Activated CD8-positive, alpha-beta T cell treated with anti-CD3 and anti-CD28 coated beads, Interleukin-2, amount 10 ng/mL, durations not matched to agents 7 days and 5 days (primary cell): Measurements from ENCODE around the gene FGF18. TPM values are rescaled to one million over a fixed set of nuclear protein-coding genes. Genes with fewer than 3 reads are reported as not detected.

Experiments used
- ATAC-seq: fragments of 150-1000 bp; cut with Tn5 transposase; one replicate; pipeline ENCODE4 v1.10.0; 2021; ENCODE audit warnings: moderate library complexity
- CTCF ChIA-PET: fragments of 350-600 bp; sonication (Branson Sonifier 250); formaldehyde crosslinking; loops from one replicate; lab custom pipeline; 2021; ENCODE audit warnings: antibody characterized with exemption; lab: Charles Lee
- POLR2A ChIA-PET: fragments of 350-600 bp; sonication (Branson Sonifier 250); formaldehyde crosslinking; loops from one replicate; lab custom pipeline; 2021; ENCODE audit warnings: antibody characterized with exemption; lab: Charles Lee
- DNase-seq: peaks from one replicate; pipeline ENCODE4 v3.0.0-alpha.2; 2020
- H3K27ac Mint-ChIP-seq: one replicate; pipeline ENCODE4 v1.8.0; 2021; ENCODE audit warnings: mild to moderate bottlenecking, mixed read lengths
- H3K27me3 Mint-ChIP-seq: one replicate; pipeline ENCODE4 v1.8.0; 2021; ENCODE audit warnings: low read depth, mixed read lengths
- H3K36me3 Mint-ChIP-seq: one replicate; pipeline ENCODE4 v1.8.0; 2021; ENCODE audit warnings: low read depth, mixed read lengths
- H3K4me1 Mint-ChIP-seq: one replicate; pipeline ENCODE4 v1.8.0; 2021; ENCODE audit warnings: low read depth, mixed read lengths
- H3K4me3 Mint-ChIP-seq: one replicate; pipeline ENCODE4 v1.8.0; 2021; ENCODE audit warnings: mild to moderate bottlenecking, mixed read lengths
- H3K9me3 Mint-ChIP-seq: one replicate; pipeline ENCODE4 v1.8.0; 2022; ENCODE audit warnings: mixed read lengths; ENCODE audit not compliant: insufficient read depth
- total RNA-seq, 2 experiments: library from RNA; stranded (reverse); gene quantifications; one replicate each; pipeline ENCODE4 v1.2.3, GENCODE V29; 2021

Gene FGF18
- total RNA-seq, 2 experiments from 2014 or later = not detected

GRCh38 chr5:171433982-171434676 lies 14.7 kb downstream of the FGF18 start:
- DNase-seq (no peak), ATAC-seq (no peak)
- Mint-ChIP-seq H3K36me3 (no peaks in the 10 kb centered on the region), H3K9me3 (no peaks in the 10 kb centered on the region), H3K27me3 (no peaks in the 10 kb centered on the region), H3K4me3 (no peak overlapping the region), H3K27ac (no peak overlapping the region), H3K4me1 (peaks cover 9% of the 10 kb centered on the region)
- POLR2A ChIA-PET = no interaction called here
- CTCF ChIA-PET = no interaction called here

DNA sequence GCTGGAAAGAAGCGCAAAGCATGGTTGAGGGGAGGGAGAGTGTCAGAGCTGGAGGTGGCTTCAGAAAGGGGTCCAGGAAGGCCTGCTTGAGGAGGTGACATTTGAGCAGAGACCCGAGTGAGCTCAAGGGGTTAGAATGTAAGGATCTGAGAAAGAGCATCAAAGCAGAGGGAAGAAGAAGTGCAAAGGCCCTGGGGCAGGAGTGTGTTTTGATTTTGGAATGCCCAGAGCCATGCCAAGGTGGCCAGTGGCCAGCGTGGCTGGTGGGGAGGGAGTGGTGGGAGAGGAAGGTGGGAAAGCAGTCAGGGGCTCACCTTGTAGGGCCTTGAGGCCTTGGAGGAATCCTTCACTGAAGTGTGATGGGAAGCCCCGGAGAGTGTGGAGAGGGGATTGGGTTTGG lies 15.4 kb downstream of the FGF18 start:
- H3K9me3 Mint-ChIP-seq = no peaks in the 10 kb centered on the region
- CTCF ChIA-PET = no interaction called here

GRCh38 chr5:171435908-171436307 lies 16.5 kb downstream of the FGF18 start:
- ATAC-seq (no peak), DNase-seq (no peak)
- no peak overlapping the region for H3K27ac Mint-ChIP-seq
- peaks cover 9% of the 10 kb centered on the region for H3K4me1 Mint-ChIP-seq
- no peaks in the 10 kb centered on the region for H3K36me3 Mint-ChIP-seq
- no peaks in the 10 kb centered on the region for H3K9me3 Mint-ChIP-seq
- POLR2A ChIA-PET = no interaction called here
- CTCF ChIA-PET = no interaction called here
- no peak overlapping the region for H3K4me3 Mint-ChIP-seq
- no peaks in the 10 kb centered on the region for H3K27me3 Mint-ChIP-seq

More for the DNA sequence above, 15.4 kb downstream of the FGF18 start:
- Mint-ChIP-seq H3K36me3 (no peaks in the 10 kb centered on the region), H3K27ac (no peak overlapping the region), H3K27me3 (no peaks in the 10 kb centered on the region), H3K4me3 (no peak overlapping the region), H3K4me1 (peaks cover 9% of the 10 kb centered on the region)
- POLR2A ChIA-PET = no interaction called here
- DNase-seq (no peak), ATAC-seq (no peak)

DNA sequence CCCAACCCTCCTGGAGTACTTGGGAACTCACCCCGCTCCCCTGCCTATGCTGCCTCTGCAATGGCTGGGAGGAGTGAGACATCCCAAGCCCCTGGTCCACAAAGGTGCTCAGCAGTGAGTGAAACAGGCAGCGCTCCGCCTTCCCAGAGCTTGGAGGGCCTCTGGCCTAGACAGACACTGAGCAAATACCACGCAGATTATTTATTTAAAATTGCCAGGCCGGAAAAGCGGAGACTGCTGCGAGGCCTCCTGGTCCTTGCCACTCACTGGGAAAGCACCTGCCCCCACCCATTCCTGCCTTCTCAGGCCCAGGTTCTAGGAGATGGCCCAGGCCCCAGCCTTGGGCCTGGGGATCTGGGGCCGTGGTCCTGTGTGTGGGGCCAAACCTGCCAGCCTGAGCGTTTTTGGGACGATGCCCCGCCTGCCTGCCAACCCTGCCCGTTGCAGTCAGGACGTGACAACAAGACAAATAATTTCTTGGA lies 17.4 kb downstream of the FGF18 start:
- no peaks in the 10 kb centered on the region for H3K9me3 Mint-ChIP-seq
- ATAC-seq (no peak), DNase-seq (no peak)
- H3K36me3 Mint-ChIP-seq = no peaks in the 10 kb centered on the region
- ChIA-PET POLR2A (no interaction called here), CTCF (no interaction called here)
- H3K27ac Mint-ChIP-seq = no peak overlapping the region
- no peaks in the 10 kb centered on the region for H3K27me3 Mint-ChIP-seq
- H3K4me3 Mint-ChIP-seq = no peak overlapping the region
- peaks cover 9% of the 10 kb centered on the region for H3K4me1 Mint-ChIP-seq

GRCh38 chr5:171437286-171437821 lies 17.9 kb downstream of the FGF18 start:
- Mint-ChIP-seq H3K4me1 (peaks cover 9% of the 10 kb centered on the region), H3K4me3 (no peak overlapping the region), H3K9me3 (no peaks in the 10 kb centered on the region), H3K27ac (no peak overlapping the region), H3K27me3 (no peaks in the 10 kb centered on the region), H3K36me3 (no peaks in the 10 kb centered on the region)
- ATAC-seq (no peak), DNase-seq (no peak)
- POLR2A ChIA-PET = no interaction called here
- CTCF ChIA-PET = no interaction called here

GRCh38 chr5:171438738-171439137 lies 19.3 kb downstream of the FGF18 start:
- ATAC-seq = no peak
- H3K27ac Mint-ChIP-seq = no peak overlapping the region

DNA sequence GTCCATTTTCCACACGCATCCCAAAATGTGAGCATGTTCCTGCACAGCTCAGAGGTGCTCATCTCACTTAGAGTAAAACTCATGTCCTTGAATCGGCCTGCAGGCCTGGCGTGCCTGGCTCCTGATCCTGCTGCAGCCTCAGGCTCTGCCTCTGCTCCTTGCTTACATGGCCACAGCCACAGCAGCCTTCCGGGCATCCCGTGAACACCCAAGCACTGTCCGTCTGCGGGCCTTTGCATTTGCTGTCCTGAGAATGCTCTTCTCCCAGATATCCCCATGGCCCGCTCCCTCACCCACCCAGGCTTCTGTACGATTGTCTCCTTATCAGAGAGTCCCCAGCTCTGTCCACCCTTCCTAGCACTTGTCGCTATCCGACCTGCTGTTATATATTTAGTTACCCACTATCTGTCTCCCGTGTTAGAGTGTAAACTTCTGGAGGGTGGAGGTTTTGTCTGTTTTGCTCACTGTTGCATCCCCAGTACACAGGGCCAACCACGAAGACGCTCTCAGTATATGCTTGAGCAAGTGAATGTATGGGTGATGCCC lies 21.9 kb downstream of the FGF18 start:
- POLR2A ChIA-PET = no interaction called here
- Mint-ChIP-seq H3K36me3 (no peaks in the 10 kb centered on the region), H3K9me3 (no peaks in the 10 kb centered on the region), H3K27ac (no peak overlapping the region), H3K4me1 (no peaks in the 10 kb centered on the region), H3K4me3 (no peak overlapping the region), H3K27me3 (no peaks in the 10 kb centered on the region)
- DNase-seq (no peak), ATAC-seq (no peak)
- CTCF ChIA-PET = no interaction called here

More at GRCh38 chr5:171438738-171439137, 19.3 kb downstream of the FGF18 start:
- Mint-ChIP-seq H3K4me3 (no peak overlapping the region), H3K4me1 (no peaks in the 10 kb centered on the region), H3K36me3 (no peaks in the 10 kb centered on the region), H3K9me3 (no peaks in the 10 kb centered on the region), H3K27me3 (no peaks in the 10 kb centered on the region)
- POLR2A ChIA-PET = no interaction called here
- DNase-seq = no peak
- CTCF ChIA-PET = no interaction called here

DNA sequence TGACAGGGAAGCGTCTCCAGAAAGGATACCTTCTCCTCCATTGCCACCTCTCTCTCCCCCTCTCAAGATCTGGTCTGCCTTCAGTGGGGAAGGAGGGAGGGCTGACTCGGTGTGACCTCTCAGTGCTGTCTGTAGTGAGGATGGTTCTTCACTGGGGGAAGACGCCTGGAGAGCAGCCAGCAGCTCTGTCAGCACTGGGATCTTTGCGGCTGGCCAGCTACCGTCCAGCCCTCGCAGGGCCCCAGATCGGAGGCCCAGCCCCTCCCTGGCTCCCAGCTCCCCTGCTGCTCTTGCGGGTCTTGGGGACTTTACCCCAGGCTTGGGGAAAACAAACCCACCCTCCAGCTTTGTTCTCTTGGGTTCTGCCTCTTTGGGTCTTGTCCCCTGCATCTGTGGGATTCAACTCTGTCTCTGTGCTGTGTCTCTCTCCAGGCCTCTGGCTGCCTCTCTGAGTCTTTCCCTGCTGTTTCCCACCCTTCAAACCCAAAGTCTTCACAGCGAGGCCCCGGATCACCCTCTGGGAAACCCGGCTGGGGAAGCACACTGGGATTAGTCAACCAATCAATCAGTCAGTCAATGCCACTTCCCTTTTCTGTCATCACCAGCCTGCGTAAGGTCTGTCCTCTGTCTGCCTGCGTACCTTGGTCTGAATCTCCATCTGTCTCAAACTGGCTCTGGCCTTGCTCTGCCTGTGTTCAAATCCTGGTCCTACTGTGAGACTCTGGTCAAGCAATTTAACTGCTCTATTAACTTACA lies 23.0 kb downstream of the FGF18 start:
- Mint-ChIP-seq H3K36me3 (no peaks in the 10 kb centered on the region), H3K27me3 (no peaks in the 10 kb centered on the region), H3K4me3 (no peak overlapping the region), H3K27ac (no peak overlapping the region), H3K4me1 (no peaks in the 10 kb centered on the region), H3K9me3 (no peaks in the 10 kb centered on the region)
- ChIA-PET POLR2A (no interaction called here), CTCF (no interaction called here)
- DNase-seq = no peak
- ATAC-seq = no peak

GRCh38 chr5:171444582-171444981 lies 25.1 kb downstream of the FGF18 start:
- Mint-ChIP-seq H3K27me3 (peaks cover 13% of the 10 kb centered on the region), H3K27ac (no peak overlapping the region), H3K36me3 (no peaks in the 10 kb centered on the region), H3K9me3 (no peaks in the 10 kb centered on the region), H3K4me1 (no peaks in the 10 kb centered on the region), H3K4me3 (no peak overlapping the region)
- no peak for ATAC-seq
- POLR2A ChIA-PET = no interaction called here
- CTCF ChIA-PET = no interaction called here
- DNase-seq = no peak

DNA sequence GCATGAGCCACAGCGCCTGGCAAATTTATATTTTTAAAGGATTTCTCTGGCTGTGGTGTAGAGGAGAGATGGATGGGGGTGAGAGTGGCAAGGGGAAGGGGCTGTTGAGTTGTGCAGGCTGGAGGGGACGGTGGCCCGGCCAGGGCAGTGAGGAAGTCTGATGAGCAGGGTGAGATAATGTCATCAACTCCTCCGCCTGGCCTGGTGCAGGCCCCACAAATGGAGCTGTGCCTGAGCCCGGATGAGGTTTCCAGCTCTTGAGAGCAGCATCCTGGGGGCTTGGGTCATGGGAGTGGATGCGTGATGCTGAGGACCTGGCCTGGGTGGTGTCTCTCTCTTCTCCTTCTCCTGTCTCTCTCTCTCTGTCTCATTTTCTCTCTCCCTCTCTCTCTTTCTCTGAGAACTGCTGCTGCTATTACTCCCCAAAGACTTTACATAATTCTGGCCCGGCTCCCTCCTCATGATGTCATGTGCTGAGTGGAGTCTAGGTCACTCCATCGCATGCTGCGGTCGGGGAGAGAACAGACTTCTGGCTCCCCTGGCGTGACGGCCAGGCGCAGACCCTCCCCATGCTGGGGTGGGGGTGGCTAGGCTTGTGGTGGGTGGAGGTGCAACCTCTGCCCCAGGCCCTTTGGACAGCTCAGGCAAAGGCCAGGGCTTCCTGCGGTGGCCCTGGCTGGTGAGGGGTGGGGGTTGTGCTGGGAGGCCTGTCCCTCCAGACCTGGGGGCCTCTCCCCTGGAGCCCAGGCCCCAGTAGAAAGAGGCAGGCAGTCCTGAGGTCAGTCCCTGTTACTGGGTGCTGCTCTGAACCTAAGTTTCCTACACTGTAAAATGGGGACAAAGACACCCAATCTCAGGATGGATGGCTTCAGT lies 26.4 kb downstream of the FGF18 start:
- Mint-ChIP-seq H3K4me1 (peaks cover 3% of the 10 kb centered on the region), H3K27me3 (peaks cover 20% of the 10 kb centered on the region), H3K9me3 (no peaks in the 10 kb centered on the region), H3K4me3 (no peak overlapping the region), H3K27ac (no peak overlapping the region), H3K36me3 (no peaks in the 10 kb centered on the region)
- no peak for DNase-seq
- CTCF ChIA-PET = no interaction called here
- POLR2A ChIA-PET = no interaction called here
- no peak for ATAC-seq

DNA sequence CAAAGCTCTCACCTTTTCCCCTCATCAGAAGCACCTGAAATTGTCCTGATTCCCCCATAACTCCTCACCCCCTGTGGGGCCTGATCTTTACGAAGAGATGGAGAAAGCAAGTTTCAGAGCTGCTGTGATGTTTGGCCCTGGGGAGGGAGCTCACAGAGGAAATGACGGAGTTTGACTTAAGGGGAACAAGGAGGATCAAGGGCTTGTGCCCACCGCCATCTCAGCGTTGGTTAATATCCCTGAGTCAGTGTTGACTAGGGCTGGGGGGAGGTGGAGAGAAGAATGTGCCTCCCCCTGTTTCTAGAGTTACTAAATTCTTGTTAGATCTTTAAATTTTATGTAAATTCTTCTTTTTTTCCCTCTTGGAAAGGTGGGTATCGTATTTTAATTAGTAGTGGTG lies 27.8 kb downstream of the FGF18 start:
- H3K4me1 Mint-ChIP-seq = peaks cover 7% of the 10 kb centered on the region
- peaks cover 30% of the 10 kb centered on the region for H3K27me3 Mint-ChIP-seq
- POLR2A ChIA-PET = no interaction called here
- H3K9me3 Mint-ChIP-seq = no peaks in the 10 kb centered on the region
- CTCF ChIA-PET = no interaction called here
- DNase-seq = no peak
- H3K4me3 Mint-ChIP-seq = no peak overlapping the region
- H3K27ac Mint-ChIP-seq = no peak overlapping the region
- H3K36me3 Mint-ChIP-seq = no peaks in the 10 kb centered on the region
- no peak for ATAC-seq
